Neural crest cell (in vitro differentiated cells): ENCODE results near the gene FAT1. TPM values are rescaled to one million over a fixed set of nuclear protein-coding genes. Genes with fewer than 3 reads are reported as not detected.

Experiments
- DNase-seq: peaks from one replicate; pipeline ENCODE4 v3.0.0; 2021; ENCODE audit warnings: low read depth, mixed read lengths, low spot score
- H3K27ac Mint-ChIP-seq: one replicate; pipeline ENCODE4 v1.8.0; 2021; ENCODE audit warnings: mild to moderate bottlenecking, mixed read lengths; ENCODE audit not compliant: unreplicated experiment
- H3K27me3 Mint-ChIP-seq: 2 replicates; pipeline ENCODE4 v1.8.0; 2021; ENCODE audit warnings: low read depth, mild to moderate bottlenecking, mixed read lengths
- H3K36me3 Mint-ChIP-seq: 2 replicates; pipeline ENCODE4 v1.8.0; 2021; ENCODE audit warnings: low read depth, mild to moderate bottlenecking, mixed read lengths
- H3K4me1 Mint-ChIP-seq: 2 replicates; pipeline ENCODE4 v1.8.0; 2021; ENCODE audit warnings: mixed read lengths
- H3K4me3 Mint-ChIP-seq: one replicate; pipeline ENCODE4 v1.8.0; 2021; ENCODE audit warnings: mild to moderate bottlenecking, mixed read lengths
- H3K9me3 Mint-ChIP-seq: 2 replicates; pipeline ENCODE4 v1.8.0; 2021; ENCODE audit warnings: mixed read lengths
- total RNA-seq: library from RNA; stranded (reverse); gene quantifications from 2 replicates; pipeline ENCODE4 v1.2.1, GENCODE V29; 2021
- TF ChIP-seq, protein P1 (sequence below): fragments of 200-600 bp; sonication (generic); conservative IDR thresholded peaks from 2 replicates; pipeline ENCODE4 v1.5.0; 2021; ENCODE audit warnings: antibody characterized with exemption, mild to moderate bottlenecking

FAT1 gene
- total RNA-seq, 1 donor from 2014 or later, result 130 TPM

DNA sequence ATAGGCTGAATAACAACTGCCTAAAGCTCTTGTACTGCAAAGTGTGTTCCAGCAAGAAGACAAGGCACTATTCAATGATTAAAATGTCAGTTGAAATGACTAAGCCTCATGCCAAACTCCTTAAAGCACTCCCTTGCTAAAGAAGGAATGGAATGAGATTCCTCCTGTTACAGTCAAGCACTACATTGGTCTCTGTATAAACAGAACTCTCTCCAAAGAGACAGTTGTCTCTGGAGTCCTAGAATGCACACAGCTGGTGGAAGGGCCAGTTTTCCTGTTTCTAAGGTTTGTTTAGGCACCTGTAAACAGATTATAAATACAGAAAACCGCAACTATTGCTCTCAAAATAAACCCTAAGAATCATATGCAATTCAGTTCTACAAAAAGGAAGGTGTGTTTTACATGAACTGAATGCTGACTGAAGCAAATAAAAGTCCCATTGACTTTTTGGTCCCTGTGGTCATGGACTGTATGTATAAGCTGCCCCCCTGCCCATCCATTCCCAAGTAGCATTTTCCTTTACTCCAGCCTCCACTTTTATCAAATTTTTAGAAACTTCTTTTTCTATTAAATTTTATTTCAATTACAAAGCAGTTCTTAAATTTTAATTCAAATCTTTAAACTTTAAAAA is 47.0 kb downstream of the FAT1 start:
- no peak overlapping the region for H3K27ac Mint-ChIP-seq
- DNase-seq, result no peak
- TF ChIP-seq, protein P1, sequence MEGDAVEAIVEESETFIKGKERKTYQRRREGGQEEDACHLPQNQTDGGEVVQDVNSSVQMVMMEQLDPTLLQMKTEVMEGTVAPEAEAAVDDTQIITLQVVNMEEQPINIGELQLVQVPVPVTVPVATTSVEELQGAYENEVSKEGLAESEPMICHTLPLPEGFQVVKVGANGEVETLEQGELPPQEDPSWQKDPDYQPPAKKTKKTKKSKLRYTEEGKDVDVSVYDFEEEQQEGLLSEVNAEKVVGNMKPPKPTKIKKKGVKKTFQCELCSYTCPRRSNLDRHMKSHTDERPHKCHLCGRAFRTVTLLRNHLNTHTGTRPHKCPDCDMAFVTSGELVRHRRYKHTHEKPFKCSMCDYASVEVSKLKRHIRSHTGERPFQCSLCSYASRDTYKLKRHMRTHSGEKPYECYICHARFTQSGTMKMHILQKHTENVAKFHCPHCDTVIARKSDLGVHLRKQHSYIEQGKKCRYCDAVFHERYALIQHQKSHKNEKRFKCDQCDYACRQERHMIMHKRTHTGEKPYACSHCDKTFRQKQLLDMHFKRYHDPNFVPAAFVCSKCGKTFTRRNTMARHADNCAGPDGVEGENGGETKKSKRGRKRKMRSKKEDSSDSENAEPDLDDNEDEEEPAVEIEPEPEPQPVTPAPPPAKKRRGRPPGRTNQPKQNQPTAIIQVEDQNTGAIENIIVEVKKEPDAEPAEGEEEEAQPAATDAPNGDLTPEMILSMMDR, result no peak
- H3K36me3 Mint-ChIP-seq, result peaks cover 5% of the 10 kb centered on the region
- H3K4me3 Mint-ChIP-seq, result no peak overlapping the region
- H3K9me3 Mint-ChIP-seq, result no peaks in the 10 kb centered on the region
- peaks cover 14% of the 10 kb centered on the region for H3K4me1 Mint-ChIP-seq
- H3K27me3 Mint-ChIP-seq, result no peaks in the 10 kb centered on the region

GRCh38 chr4:186669735-186670134 is 53.9 kb downstream of the FAT1 start:
- TF ChIP-seq, protein P1, result no peak
- H3K4me3 Mint-ChIP-seq, result no peak overlapping the region
- H3K4me1 Mint-ChIP-seq, result peaks cover 12% of the 10 kb centered on the region
- H3K27ac Mint-ChIP-seq, result no peak overlapping the region
- H3K9me3 Mint-ChIP-seq, result no peaks in the 10 kb centered on the region
- H3K27me3 Mint-ChIP-seq, result no peaks in the 10 kb centered on the region
- no peak for DNase-seq
- peaks cover 6% of the 10 kb centered on the region for H3K36me3 Mint-ChIP-seq

GRCh38 chr4:186669159-186669731 is 54.4 kb downstream of the FAT1 start:
- H3K36me3 Mint-ChIP-seq, result peaks cover 7% of the 10 kb centered on the region
- DNase-seq, result no peak
- H3K4me3 Mint-ChIP-seq, result no peak overlapping the region
- H3K9me3 Mint-ChIP-seq, result no peaks in the 10 kb centered on the region
- TF ChIP-seq, protein P1, result peak; percentile 66
- H3K27ac Mint-ChIP-seq, result no peak overlapping the region
- no peaks in the 10 kb centered on the region for H3K27me3 Mint-ChIP-seq
- H3K4me1 Mint-ChIP-seq, result peaks cover 12% of the 10 kb centered on the region

DNA sequence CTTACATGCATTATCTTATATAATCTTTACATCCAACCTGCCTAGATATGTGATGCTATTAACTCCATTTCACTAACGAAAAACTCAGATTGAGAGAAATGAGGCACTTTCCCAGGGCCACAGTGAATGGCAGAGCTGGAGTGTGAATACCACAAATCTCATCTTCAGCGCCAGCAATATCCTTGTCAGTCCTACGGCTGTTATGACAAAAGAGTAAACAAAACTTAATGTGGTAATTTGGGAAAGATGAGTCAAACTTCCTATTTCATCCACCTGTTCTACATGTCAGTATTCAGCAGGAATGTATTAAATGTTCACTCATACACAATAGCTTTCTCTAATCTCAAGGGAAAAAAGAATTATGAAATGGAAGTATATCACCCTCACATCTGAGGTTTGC is 56.9 kb downstream of the FAT1 start:
- Mint-ChIP-seq H3K4me1 (peaks cover 12% of the 10 kb centered on the region), H3K9me3 (no peaks in the 10 kb centered on the region), H3K27ac (no peak overlapping the region), H3K4me3 (no peak overlapping the region), H3K36me3 (peaks cover 9% of the 10 kb centered on the region), H3K27me3 (no peaks in the 10 kb centered on the region)
- TF ChIP-seq, protein P1, result no peak
- no peak for DNase-seq

- H3K9me3 Mint-ChIP-seq, result no peaks in the 10 kb centered on the region
- no peak for DNase-seq
- TF ChIP-seq, protein P1, result no peak
- H3K4me1 Mint-ChIP-seq, result peaks cover 12% of the 10 kb centered on the region
- peaks cover 10% of the 10 kb centered on the region for H3K36me3 Mint-ChIP-seq
- H3K27me3 Mint-ChIP-seq, result no peaks in the 10 kb centered on the region
- H3K4me3 Mint-ChIP-seq, result no peak overlapping the region
- H3K27ac Mint-ChIP-seq, result no peak overlapping the region
These were observed 57.4 kb downstream of the FAT1 start for GRCh38 chr4:186666252-186666651.
